Endothelial cell of umbilical vein (primary cell): ENCODE results near the gene PPP1R26. TPM values are rescaled to one million over a fixed set of nuclear protein-coding genes. Genes with fewer than 3 reads are reported as not detected.

Experiments used
- BruUV-seq: library from RNA; stranded (reverse); fragments of 400-500 nt; replicated peaks from 2 replicates; lab custom pipeline; 2021; lab: Mats Ljungman, UMichigan
- CTCF ChIA-PET: fragments of 300-600, 350-600 bp; sonication (Branson Sonifier 250); formaldehyde crosslinking; loops from one replicate; lab custom pipeline; 2021; ENCODE audit warnings: antibody characterized with exemption, inconsistent platforms; lab: Charles Lee
- POLR2A ChIA-PET: fragments of 300-600, 350-600 bp; sonication (Branson Sonifier 250); formaldehyde crosslinking; loops from one replicate; lab custom pipeline; 2021; ENCODE audit warnings: antibody characterized with exemption, inconsistent platforms; lab: Charles Lee
- DNase-seq: peaks from one replicate; pipeline ENCODE4 v3.0.0-alpha.2; 2011; ENCODE audit warnings: low read depth, low spot score
- FAIRE-seq: peaks from 2 replicates; lab custom pipeline; 2011; peaks lifted over from hg19 to GRCh38; lab: Jason Lieb, UNC
- H2AFZ ChIP-seq: 2 replicates; pipeline ENCODE4 v1.6.0; 2012; ENCODE audit warnings: low read depth, low read length, control low read depth, inconsistent platforms
- H3K27ac ChIP-seq: 2 replicates; pipeline ENCODE4 v1.5.1; 2011; ENCODE audit warnings: low read depth, mild to moderate bottlenecking, control low read depth, low read length, moderate library complexity; ENCODE audit not compliant: insufficient read depth
- H3K27me3 ChIP-seq, 2 experiments: 2 replicates each; pipeline versions ENCODE4 v1.6.0 to v1.6.1; 2011; ENCODE audit warnings: low read length in 2 of 2, mixed read lengths in 1 of 2; ENCODE audit not compliant: control insufficient read depth in 2 of 2, insufficient read depth in 2 of 2
- H3K36me3 ChIP-seq, 2 experiments: 2 replicates in 1 of 2; 3 replicates in 1 of 2; pipeline ENCODE4 v1.5.1; 2011; ENCODE audit warnings: low read length in 2 of 2, mild to moderate bottlenecking in 1 of 2, moderate library complexity in 1 of 2; ENCODE audit not compliant: control insufficient read depth in 2 of 2, insufficient read depth in 2 of 2; ENCODE audit errors: extremely low read depth in 1 of 2
- H3K4me1 ChIP-seq: 3 replicates; pipeline ENCODE4 v1.5.1; 2011; ENCODE audit warnings: mild to moderate bottlenecking, low read length; ENCODE audit not compliant: control insufficient read depth, insufficient read depth; ENCODE audit errors: extremely low read depth
- H3K4me2 ChIP-seq: 2 replicates; pipeline ENCODE4 v1.6.1; 2011; ENCODE audit warnings: low read length, control low read depth, mixed read lengths; ENCODE audit not compliant: insufficient read depth
- H3K4me3 ChIP-seq, 3 experiments: fragments of 200-600 bp in 1 of 3; sonication (generic), shearing (Covaris generic) in 1 of 3; replicated peaks in 1 of 3; 2 replicates each; pipeline ENCODE4 v1.5.1; 2011 to 2016; ENCODE audit warnings: control low read depth in 3 of 3, low read length in 3 of 3, mild to moderate bottlenecking in 2 of 3, inconsistent platforms in 1 of 3, low read depth in 1 of 3, moderate library complexity in 1 of 3; ENCODE audit not compliant: insufficient read depth in 1 of 3
- H3K79me2 ChIP-seq: 2 replicates; pipeline ENCODE4 v1.6.0; 2012; ENCODE audit warnings: low read length, inconsistent platforms; ENCODE audit not compliant: control insufficient read depth, insufficient read depth
- H3K9ac ChIP-seq: replicated peaks from 2 replicates; pipeline ENCODE3; 2011; ENCODE audit warnings: low read length, control low read depth; ENCODE audit not compliant: insufficient read depth; ENCODE audit errors: extremely low read depth
- H3K9me1 ChIP-seq: replicated peaks from 3 replicates; pipeline ENCODE4 v1.6.0; 2011; ENCODE audit warnings: mild to moderate bottlenecking, low read length; ENCODE audit not compliant: control insufficient read depth, insufficient read depth; ENCODE audit errors: extremely low read depth
- H3K9me3 ChIP-seq: replicated peaks from 2 replicates; pipeline ENCODE4 v1.5.1; 2012; ENCODE audit warnings: low read length, inconsistent platforms; ENCODE audit not compliant: control insufficient read depth, insufficient read depth
- H4K20me1 ChIP-seq: replicated peaks from 2 replicates; pipeline ENCODE3; 2011; ENCODE audit warnings: mild to moderate bottlenecking, low read length; ENCODE audit not compliant: control insufficient read depth, insufficient read depth; ENCODE audit errors: extremely low read depth
- EZH2 ChIP-seq: IDR thresholded peaks from 2 replicates; pipeline ENCODE4 v1.6.1; 2012; ENCODE audit warnings: borderline replicate concordance, low read depth, mild to moderate bottlenecking, moderate library complexity, low read length, inconsistent platforms; ENCODE audit not compliant: severe bottlenecking
- FOS ChIP-seq: IDR thresholded peaks from 2 replicates; pipeline ENCODE4 v1.6.1; 2011; ENCODE audit warnings: mild to moderate bottlenecking, low read length, moderate library complexity, borderline replicate concordance; ENCODE audit not compliant: insufficient read depth
- GATA2 ChIP-seq: IDR thresholded peaks from 2 replicates; pipeline ENCODE4 v1.7.0; 2011; ENCODE audit warnings: low read depth, mild to moderate bottlenecking, moderate library complexity, mixed read lengths, low read length; ENCODE audit not compliant: insufficient read length, insufficient read depth
- JUN ChIP-seq: IDR thresholded peaks from 2 replicates; pipeline ENCODE4 v1.6.1; 2011; ENCODE audit warnings: borderline replicate concordance, low read depth; ENCODE audit not compliant: insufficient read length, insufficient read depth
- MYC ChIP-seq: IDR thresholded peaks from one replicate; pipeline ENCODE4 v1.6.1; 2011; ENCODE audit warnings: mild to moderate bottlenecking, low read depth, low read length
- POLR2A ChIP-seq: IDR thresholded peaks from 2 replicates; pipeline ENCODE4 v1.6.1; 2012; ENCODE audit warnings: low read depth, mild to moderate bottlenecking, control low read depth, low read length
- POLR2AphosphoS5 ChIP-seq: IDR thresholded peaks from 2 replicates; pipeline ENCODE4 v1.6.1; 2012; ENCODE audit warnings: low read depth, mild to moderate bottlenecking, control low read depth, low read length, moderate library complexity; ENCODE audit not compliant: insufficient read depth
- dilution Hi-C: fragments of 300-500 bp; cut with MboI; formaldehyde crosslinking; loops from one replicate; pipeline ENCODE4 v1.15.0; 2019; ENCODE audit warnings: low sequenced_read_pairs; ENCODE audit not compliant: extremely low pct_ligation_motif_present
- intact Hi-C: fragments of 100-400 bp; cut with micrococcal nuclease; formaldehyde crosslinking; loops from one replicate; pipeline ENCODE4 v1.10.0; 2022
- polyA plus RNA-seq, 4 experiments: library from polyadenylated mRNA; depleted of rRNA in 3 of 4; stranded (reverse) in 3 of 4; unstranded in 1 of 4; fragments of >200 nt; gene quantifications; 2 replicates each; pipeline versions ENCODE4 v1.2.1 to v1.2.3, GENCODE V29; 2011 to 2012; ENCODE audit warnings: missing spikeins in 1 of 4
- total RNA-seq: library from RNA; stranded (reverse); gene quantifications from 2 replicates; pipeline ENCODE4 v1.2.3, GENCODE V29; 2021
- TF ChIP-seq, protein P1 (sequence below): IDR thresholded peaks from 2 replicates; pipeline ENCODE4 v1.6.1; 2011; ENCODE audit not compliant: insufficient read depth, insufficient read length
- TF ChIP-seq, protein P2 (sequence below), 2 donors: IDR thresholded peaks; 1 replicate in 1 of 2; 2 replicates in 1 of 2; pipeline ENCODE4 v1.5.1; 2011; ENCODE audit warnings: low read length in 2 of 2, mild to moderate bottlenecking in 2 of 2, moderate library complexity in 2 of 2, control low read depth in 1 of 2, inconsistent platforms in 1 of 2, low read depth in 1 of 2; ENCODE audit not compliant: insufficient read depth in 1 of 2; ENCODE audit errors: extremely low read depth in 1 of 2

Gene PPP1R26
- total and polyA plus RNA-seq, 2 donors (not counting 3 experiments of a cell fraction or from before 2014, with no cell fraction given), result 5.9 to 16.9 TPM

DNA sequence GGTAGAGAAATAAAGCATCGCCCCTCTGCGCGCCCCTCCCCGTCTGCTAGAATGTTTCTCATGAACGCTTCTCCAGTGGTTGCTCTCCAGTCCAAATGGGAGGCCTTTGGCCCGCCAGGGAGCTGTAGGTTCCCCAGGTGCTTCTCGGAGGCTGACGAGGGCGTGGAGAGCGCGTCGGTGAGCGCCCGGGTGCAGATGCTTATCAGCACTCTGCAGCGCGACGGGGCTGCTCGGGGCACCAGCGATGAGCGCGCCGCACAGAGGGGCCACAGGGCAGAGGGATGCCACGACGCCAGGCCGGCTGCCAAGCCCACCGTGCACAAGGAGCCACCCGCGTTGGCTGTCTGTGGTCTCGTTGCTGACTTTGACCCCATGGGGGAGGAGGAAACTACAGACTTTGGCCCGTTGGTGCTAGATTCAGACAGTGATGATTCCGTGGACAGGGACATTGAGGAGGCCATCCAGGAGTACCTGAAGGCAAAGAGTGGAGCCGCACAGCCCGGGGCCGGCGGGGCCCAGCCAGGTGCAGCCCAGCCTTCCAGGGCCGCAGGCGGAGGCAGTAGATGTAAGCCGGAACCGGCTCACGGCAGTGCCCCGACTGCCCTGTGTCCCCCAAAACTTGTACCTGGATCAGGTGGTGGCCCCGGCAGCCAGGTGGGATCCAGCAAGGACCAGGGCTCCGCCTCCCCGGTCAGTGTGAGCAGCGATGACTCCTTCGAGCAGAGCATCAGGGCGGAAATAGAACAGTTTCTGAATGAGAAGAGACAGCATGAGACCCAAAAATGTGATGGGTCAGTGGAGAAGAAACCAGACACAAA lies 5.1 kb downstream of the PPP1R26 start:
- intact Hi-C loops, result no loop called here
- Histone ChIP-seq H3K4me3 (no peak overlapping the region), H3K27ac (no peak overlapping the region), H3K27me3 (no peaks in the 10 kb centered on the region), H3K36me3 (peaks cover 0 to 29% of the 10 kb centered on the region in 2 experiments), H3K9me1 (no peaks in the 10 kb centered on the region), H3K9ac (no peak overlapping the region), H3K4me1 (peaks cover 4% of the 10 kb centered on the region), H3K9me3 (no peaks in the 10 kb centered on the region), H2AFZ (no peak overlapping the region), H4K20me1 (no peaks in the 10 kb centered on the region), H3K4me2 (no peak overlapping the region), H3K79me2 (no peaks in the 10 kb centered on the region)
- BruUV-seq, result no TSS peak
- no peak for FAIRE-seq
- ChIA-PET CTCF (no interaction called here), POLR2A (no interaction called here)
- no peak for DNase-seq
- dilution Hi-C loops, result no loop called here
- TF ChIP-seq POLR2AphosphoS5 (no peak), FOS (no peak)

DNA sequence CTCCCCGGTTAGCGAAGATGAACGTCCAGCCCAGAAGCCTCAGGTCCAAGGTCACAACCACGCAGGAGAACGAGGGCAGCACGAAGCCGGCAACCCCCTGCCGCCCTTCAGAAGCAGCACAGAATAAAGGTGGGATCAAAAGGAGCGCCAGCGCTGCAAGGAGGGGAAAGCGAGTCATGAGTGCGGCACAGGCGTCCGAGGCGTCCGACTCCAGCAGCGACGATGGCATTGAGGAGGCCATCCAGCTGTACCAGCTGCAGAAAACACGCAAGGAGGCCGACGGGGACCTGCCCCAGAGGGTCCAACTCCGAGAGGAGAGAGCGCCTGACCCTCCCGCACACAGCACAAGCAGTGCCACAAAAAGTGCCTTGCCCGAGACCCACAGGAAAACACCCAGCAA lies 5.8 kb downstream of the PPP1R26 start:
- Histone ChIP-seq H3K79me2 (no peaks in the 10 kb centered on the region), H4K20me1 (no peaks in the 10 kb centered on the region), H3K9me1 (no peaks in the 10 kb centered on the region), H3K36me3 (peaks cover 0 to 29% of the 10 kb centered on the region in 2 experiments), H3K27me3 (no peaks in the 10 kb centered on the region), H3K27ac (no peak overlapping the region), H3K4me2 (no peak overlapping the region), H2AFZ (no peak overlapping the region), H3K9me3 (no peaks in the 10 kb centered on the region), H3K9ac (no peak overlapping the region), H3K4me3 (no peak overlapping the region), H3K4me1 (peaks cover 4% of the 10 kb centered on the region)
- FAIRE-seq (no peak), DNase-seq (no peak)
- dilution Hi-C loops, result no loop called here
- no peak for TF ChIP-seq EZH2
- TF ChIP-seq MYC, result no peak
- TF ChIP-seq, protein P1, sequence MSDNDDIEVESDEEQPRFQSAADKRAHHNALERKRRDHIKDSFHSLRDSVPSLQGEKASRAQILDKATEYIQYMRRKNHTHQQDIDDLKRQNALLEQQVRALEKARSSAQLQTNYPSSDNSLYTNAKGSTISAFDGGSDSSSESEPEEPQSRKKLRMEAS, result no peak
- TF ChIP-seq POLR2AphosphoS5, result no peak
- TF ChIP-seq POLR2A, result no peak
- no peak for TF ChIP-seq GATA2
- no peak for TF ChIP-seq FOS
- no peak for TF ChIP-seq JUN
- TF ChIP-seq, protein P2, sequence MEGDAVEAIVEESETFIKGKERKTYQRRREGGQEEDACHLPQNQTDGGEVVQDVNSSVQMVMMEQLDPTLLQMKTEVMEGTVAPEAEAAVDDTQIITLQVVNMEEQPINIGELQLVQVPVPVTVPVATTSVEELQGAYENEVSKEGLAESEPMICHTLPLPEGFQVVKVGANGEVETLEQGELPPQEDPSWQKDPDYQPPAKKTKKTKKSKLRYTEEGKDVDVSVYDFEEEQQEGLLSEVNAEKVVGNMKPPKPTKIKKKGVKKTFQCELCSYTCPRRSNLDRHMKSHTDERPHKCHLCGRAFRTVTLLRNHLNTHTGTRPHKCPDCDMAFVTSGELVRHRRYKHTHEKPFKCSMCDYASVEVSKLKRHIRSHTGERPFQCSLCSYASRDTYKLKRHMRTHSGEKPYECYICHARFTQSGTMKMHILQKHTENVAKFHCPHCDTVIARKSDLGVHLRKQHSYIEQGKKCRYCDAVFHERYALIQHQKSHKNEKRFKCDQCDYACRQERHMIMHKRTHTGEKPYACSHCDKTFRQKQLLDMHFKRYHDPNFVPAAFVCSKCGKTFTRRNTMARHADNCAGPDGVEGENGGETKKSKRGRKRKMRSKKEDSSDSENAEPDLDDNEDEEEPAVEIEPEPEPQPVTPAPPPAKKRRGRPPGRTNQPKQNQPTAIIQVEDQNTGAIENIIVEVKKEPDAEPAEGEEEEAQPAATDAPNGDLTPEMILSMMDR (IDR thresholded peaks at IDR 0.05; ENCODE audit: extremely low read depth in 1 of 2, insufficient read depth in 1 of 2, low read depth in 1 of 2, low read length in 2 of 2), result no peak
- BruUV-seq, result no TSS peak
- ChIA-PET POLR2A (no interaction called here), CTCF (no interaction called here)
- intact Hi-C loops, result no loop called here
